OCI-LY1 (cell line): ENCODE results near the gene RERG.

Source experiments
- H2AFZ ChIP-seq: fragments of 200-600 bp; sonication (generic), shearing (Covaris generic); 2 replicates; pipeline ENCODE4 v1.6.0; 2014; ENCODE audit warnings: antibody characterized with exemption, mild to moderate bottlenecking, low read length
- H3F3A ChIP-seq: fragments of 200-600 bp; sonication (generic), shearing (Covaris generic); 2 replicates; pipeline ENCODE4 v1.6.0; 2014; ENCODE audit warnings: mild to moderate bottlenecking, antibody characterized with exemption, low read length, moderate library complexity; ENCODE audit not compliant: insufficient read depth
- H3K27ac ChIP-seq: fragments of 200-600 bp; sonication (generic); 2 replicates; pipeline ENCODE4 v1.5.1; 2014; ENCODE audit warnings: low read length, mixed run types, mild to moderate bottlenecking, low read depth; ENCODE audit not compliant: poor library complexity, severe bottlenecking
- H3K27me3 ChIP-seq: fragments of 200-600 bp; sonication (generic); 2 replicates; pipeline ENCODE4 v1.6.0; 2014; ENCODE audit warnings: antibody characterized with exemption, mild to moderate bottlenecking, low read length, moderate library complexity; ENCODE audit not compliant: insufficient read depth
- H3K36me3 ChIP-seq: fragments of 200-600 bp; sonication (generic); 2 replicates; pipeline ENCODE4 v1.6.1; 2014; ENCODE audit warnings: mild to moderate bottlenecking, antibody characterized with exemption, low read length, moderate library complexity, mixed read lengths; ENCODE audit not compliant: insufficient read depth
- H3K4me1 ChIP-seq: fragments of 200-600 bp; sonication (generic); 2 replicates; pipeline ENCODE4 v1.5.1; 2014; ENCODE audit warnings: mild to moderate bottlenecking, low read length, moderate library complexity; ENCODE audit not compliant: insufficient read depth, severe bottlenecking
- H3K4me2 ChIP-seq: fragments of 200-600 bp; sonication (generic), shearing (Covaris generic); 2 replicates; pipeline ENCODE4 v1.6.1; 2014; ENCODE audit warnings: low read length
- H3K4me3 ChIP-seq: fragments of 200-600 bp; sonication (generic); 2 replicates; pipeline ENCODE4 v1.5.1; 2014; ENCODE audit warnings: low read length, low read depth, mild to moderate bottlenecking, mixed read lengths; ENCODE audit not compliant: poor library complexity, severe bottlenecking
- H3K79me2 ChIP-seq: fragments of 200-600 bp; shearing (Covaris generic); 2 replicates; pipeline ENCODE4 v1.6.1; 2016; ENCODE audit warnings: mixed run types, low read length, mixed read lengths; ENCODE audit not compliant: insufficient read depth
- H3K9ac ChIP-seq: fragments of 200-600 bp; sonication (generic), shearing (Covaris generic); 2 replicates; pipeline ENCODE4 v1.6.1; 2014; ENCODE audit warnings: mild to moderate bottlenecking, low read length, mixed read lengths
- H3K9me2 ChIP-seq: fragments of 200-600 bp; sonication (generic), shearing (Covaris generic); 2 replicates; pipeline ENCODE4 v1.6.1; 2014; ENCODE audit warnings: low read depth, mild to moderate bottlenecking, low read length, mixed read lengths
- H3K9me3 ChIP-seq: fragments of 200-600 bp; shearing (Covaris generic); 2 replicates; pipeline ENCODE4 v1.6.1; 2014; ENCODE audit warnings: low read length, mixed read lengths
- H4K20me1 ChIP-seq: fragments of 200-600 bp; sonication (generic), shearing (Covaris generic); 2 replicates; pipeline ENCODE4 v1.6.0; 2016; ENCODE audit warnings: mild to moderate bottlenecking, low read length; ENCODE audit not compliant: insufficient read depth
- EZH2 ChIP-seq: fragments of 200-600 bp; sonication (generic), shearing (Covaris generic); IDR thresholded peaks from 2 replicates; pipeline ENCODE4 v1.8.0; 2017; ENCODE audit warnings: borderline replicate concordance, mixed run types, mild to moderate bottlenecking, antibody characterized with exemption, low read length, moderate library complexity, mixed read lengths
- TF ChIP-seq, protein P1 (sequence below): fragments of 200-600 bp; sonication (generic), shearing (Covaris generic); IDR thresholded peaks from 2 replicates; pipeline ENCODE4 v1.5.1; 2017; ENCODE audit warnings: mild to moderate bottlenecking, antibody characterized with exemption, low read length, moderate library complexity, mixed read lengths

RERG gene

DNA sequence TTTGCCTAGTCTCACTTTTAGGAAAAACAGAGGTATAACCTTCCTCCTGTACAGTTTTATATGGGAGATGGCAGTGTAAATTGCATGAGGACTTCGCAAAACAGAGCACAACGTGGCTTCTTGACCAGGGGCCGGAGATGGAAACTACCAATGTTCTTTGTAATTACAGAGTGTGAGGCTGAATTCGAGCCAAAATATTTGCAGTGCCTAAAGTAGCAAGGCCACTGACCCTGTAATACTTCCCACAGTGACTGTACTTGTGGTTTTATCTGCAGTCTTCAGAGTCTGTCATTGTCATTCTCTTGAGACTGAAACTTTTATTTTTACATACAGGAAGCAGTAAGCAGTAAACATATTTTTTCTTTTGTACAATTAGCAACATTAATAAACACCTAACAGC is 98.9 kb downstream of the RERG start:
- Histone ChIP-seq H3K27ac (no peak overlapping the region), H3K9me3 (no peaks in the 10 kb centered on the region), H4K20me1 (no peaks in the 10 kb centered on the region), H3K9me2 (no peaks in the 10 kb centered on the region), H3K4me3 (no peak overlapping the region), H3K4me2 (no peak overlapping the region), H3F3A (no peaks in the 10 kb centered on the region), H3K79me2 (no peaks in the 10 kb centered on the region), H3K9ac (no peak overlapping the region), H3K36me3 (no peaks in the 10 kb centered on the region), H2AFZ (no peak overlapping the region), H3K27me3 (no peaks in the 10 kb centered on the region; the same call in 1 of the 2 replicates), H3K4me1 (no peaks in the 10 kb centered on the region)
- TF ChIP-seq EZH2: no peak
- TF ChIP-seq, protein P1, sequence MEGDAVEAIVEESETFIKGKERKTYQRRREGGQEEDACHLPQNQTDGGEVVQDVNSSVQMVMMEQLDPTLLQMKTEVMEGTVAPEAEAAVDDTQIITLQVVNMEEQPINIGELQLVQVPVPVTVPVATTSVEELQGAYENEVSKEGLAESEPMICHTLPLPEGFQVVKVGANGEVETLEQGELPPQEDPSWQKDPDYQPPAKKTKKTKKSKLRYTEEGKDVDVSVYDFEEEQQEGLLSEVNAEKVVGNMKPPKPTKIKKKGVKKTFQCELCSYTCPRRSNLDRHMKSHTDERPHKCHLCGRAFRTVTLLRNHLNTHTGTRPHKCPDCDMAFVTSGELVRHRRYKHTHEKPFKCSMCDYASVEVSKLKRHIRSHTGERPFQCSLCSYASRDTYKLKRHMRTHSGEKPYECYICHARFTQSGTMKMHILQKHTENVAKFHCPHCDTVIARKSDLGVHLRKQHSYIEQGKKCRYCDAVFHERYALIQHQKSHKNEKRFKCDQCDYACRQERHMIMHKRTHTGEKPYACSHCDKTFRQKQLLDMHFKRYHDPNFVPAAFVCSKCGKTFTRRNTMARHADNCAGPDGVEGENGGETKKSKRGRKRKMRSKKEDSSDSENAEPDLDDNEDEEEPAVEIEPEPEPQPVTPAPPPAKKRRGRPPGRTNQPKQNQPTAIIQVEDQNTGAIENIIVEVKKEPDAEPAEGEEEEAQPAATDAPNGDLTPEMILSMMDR: no peak

DNA sequence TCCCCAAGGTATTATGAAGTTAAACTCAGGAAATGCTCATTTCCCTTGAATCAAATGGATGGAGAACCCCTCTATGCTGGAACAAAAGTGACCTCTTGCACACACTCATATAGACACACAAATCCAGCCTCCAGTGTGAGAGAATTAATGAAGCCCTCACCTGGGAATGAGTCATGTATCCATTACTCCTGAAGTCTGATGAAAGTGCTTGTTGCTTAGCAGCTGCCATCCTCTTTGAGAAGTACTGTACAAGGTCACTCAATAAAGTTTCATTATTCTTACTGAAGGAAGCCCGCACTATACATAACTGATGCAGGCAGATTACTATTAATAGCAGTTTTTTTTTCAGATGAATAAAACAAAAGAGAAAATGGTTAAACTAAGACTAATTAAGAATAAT is 102.3 kb downstream of the RERG start:
- Histone ChIP-seq H3K79me2 (no peaks in the 10 kb centered on the region), H3K9ac (no peak overlapping the region), H3K9me3 (no peaks in the 10 kb centered on the region), H3K4me3 (no peak overlapping the region), H3K27ac (no peak overlapping the region), H3K4me2 (no peak overlapping the region), H3K4me1 (no peaks in the 10 kb centered on the region), H3K36me3 (no peaks in the 10 kb centered on the region), H2AFZ (no peak overlapping the region), H3K27me3 (no peaks in the 10 kb centered on the region; the same call in 1 of the 2 replicates), H3K9me2 (no peaks in the 10 kb centered on the region), H3F3A (no peaks in the 10 kb centered on the region), H4K20me1 (no peaks in the 10 kb centered on the region)
- no peak for TF ChIP-seq EZH2
- TF ChIP-seq, protein P1: no peak

DNA sequence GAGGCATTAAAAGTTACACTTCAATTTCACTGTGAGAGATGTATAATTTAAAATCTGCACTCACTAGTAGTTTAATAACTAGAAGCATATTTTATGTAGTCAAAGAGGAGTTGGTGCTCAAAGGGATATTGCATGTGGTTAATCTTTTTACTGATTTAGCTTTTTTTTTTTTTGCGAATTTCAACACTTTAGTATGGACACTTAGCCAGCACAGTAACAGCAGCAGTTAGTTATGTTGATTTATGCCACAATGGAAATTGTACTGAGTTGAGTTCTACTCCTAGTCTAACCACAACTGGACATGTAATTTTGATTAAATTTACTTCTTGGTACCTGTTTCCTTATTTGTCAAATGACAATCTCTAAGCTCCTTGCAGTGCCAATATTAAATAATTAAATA is 104.2 kb downstream of the RERG start:
- no peaks in the 10 kb centered on the region for H4K20me1 ChIP-seq
- H3K79me2 ChIP-seq: no peaks in the 10 kb centered on the region
- no peak overlapping the region for H2AFZ ChIP-seq
- no peak overlapping the region for H3K4me2 ChIP-seq
- no peaks in the 10 kb centered on the region for H3K36me3 ChIP-seq
- no peaks in the 10 kb centered on the region for H3K9me3 ChIP-seq
- no peaks in the 10 kb centered on the region for H3K9me2 ChIP-seq
- TF ChIP-seq, protein P1: no peak
- no peak for TF ChIP-seq EZH2
- no peak overlapping the region for H3K9ac ChIP-seq
- H3F3A ChIP-seq: no peaks in the 10 kb centered on the region
- H3K4me1 ChIP-seq: no peaks in the 10 kb centered on the region
- H3K4me3 ChIP-seq: no peak overlapping the region
- no peak overlapping the region for H3K27ac ChIP-seq
- no peaks in the 10 kb centered on the region; the same call in 1 of the 2 replicates for H3K27me3 ChIP-seq
